Activated CD4-positive, alpha-beta T cell treated with anti-CD3 and anti-CD28 coated beads, Interleukin-2, Interleukin-6, amounts not matched to agents 100 ng/mL and 50 ng/mL, durations not matched to agents 16 hours and 8 hours (primary cell): ENCODE measurements around the gene CDK10.
"Not testable (repeated sequence)": the region's sequence is repeated elsewhere in the genome, so short reads cannot be mapped to it uniquely, and the experiment has no call there.

Source experiments
- DNase-seq: peaks from one replicate; pipeline ENCODE4 v3.0.0-alpha.2; 2020

The CDK10 gene

GRCh38 chr16:89669755-89670154 lies 16.7 kb upstream of the CDK10 start:
- no peak for DNase-seq

DNA sequence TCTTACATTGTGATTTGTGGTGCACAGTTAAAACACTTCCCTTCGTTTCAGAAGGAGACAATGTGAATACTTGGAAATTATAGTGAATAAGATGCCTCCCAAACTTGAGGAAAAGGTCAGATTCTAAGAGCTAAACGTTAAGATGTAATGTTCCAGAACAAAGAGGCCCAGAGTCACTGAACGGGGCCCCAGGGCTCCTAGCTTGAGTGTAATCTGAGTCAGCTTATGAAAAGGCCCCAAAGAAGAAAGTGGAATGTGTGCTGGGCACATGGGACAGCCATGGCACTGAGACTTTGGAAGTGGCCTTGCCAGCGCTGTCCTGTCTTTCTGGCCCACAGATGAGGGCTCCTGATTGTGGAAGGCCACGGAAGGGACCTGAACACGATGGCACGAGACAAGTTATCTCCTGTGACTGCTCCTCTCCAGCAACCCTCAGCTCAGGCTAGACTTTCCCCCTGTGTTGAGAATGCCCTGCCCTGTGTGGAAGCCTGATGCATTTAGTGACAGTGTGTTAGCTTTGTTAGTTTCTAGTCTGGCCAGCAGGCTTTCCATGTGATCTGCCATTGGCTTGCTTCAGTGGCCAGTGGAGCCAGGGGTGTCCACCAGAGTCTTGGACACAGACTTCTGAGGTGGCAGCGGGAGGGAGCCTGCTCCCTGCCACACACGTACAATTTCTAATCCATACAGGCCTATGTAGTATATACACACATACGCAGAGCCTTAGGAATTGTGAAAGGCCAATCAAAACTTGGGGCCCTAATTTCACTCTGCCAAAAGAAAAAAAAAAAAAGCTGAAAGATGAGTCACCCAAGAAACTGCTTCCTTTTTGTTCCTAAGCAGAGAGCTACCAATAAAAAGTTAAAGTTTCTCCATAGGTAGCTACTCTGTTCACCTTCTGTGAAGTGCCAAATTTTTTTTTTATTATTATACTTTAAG lies 15.7 kb upstream of the CDK10 start:
- DNase-seq: no peak

GRCh38 chr16:89671565-89671964 lies 14.9 kb upstream of the CDK10 start:
- not testable (repeated sequence) for DNase-seq

GRCh38 chr16:89672177-89672941 lies 14.1 kb upstream of the CDK10 start:
- DNase-seq: no peak

- no peak for DNase-seq
Measured at GRCh38 chr16:89678258-89678657, 8.2 kb upstream of the CDK10 start.

- no peak for DNase-seq
Measured at GRCh38 chr16:89685916-89686315, 573 bp upstream of the CDK10 start.

DNA sequence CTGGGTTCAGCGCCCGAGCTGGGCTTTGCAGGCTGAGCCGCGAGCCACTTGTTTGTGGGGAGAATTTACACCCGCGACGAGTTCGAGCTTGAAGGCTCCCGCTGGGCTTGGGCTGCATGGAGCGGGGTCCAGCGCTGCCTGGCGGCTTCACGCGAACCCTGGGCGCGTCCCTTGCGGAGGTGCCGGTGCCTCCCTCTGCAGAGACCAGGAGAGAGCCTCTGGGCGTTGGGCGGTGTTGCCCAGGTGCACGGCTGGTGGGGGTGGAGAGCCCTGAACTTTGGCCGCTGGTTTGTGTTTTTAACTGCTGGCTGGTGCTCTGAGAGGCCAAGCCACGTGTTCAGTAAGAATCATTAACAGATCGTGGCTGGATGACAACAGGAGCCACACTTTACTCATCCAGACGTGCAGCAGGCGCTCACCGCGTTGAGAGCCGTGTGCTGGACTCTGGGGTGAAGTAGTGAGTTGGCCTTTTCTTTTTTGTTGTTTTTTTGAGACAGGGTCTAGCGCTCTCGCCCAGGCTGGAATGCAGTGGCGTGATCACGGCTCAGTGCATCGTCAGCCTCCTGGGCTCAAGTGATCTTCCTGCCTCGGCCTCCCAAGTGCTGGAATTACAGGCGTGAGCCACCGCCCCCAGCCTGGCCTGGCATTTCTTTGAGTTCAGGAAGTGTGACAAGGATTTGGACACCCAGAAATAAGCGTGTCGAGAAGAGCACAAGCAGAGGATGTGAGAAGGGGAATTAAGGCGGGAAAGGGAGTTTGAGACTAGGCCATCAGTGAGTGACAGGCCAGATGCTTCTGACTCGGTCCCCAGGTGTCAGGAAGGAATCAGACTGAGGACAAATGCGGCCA lies 827 bp downstream of the CDK10 start:
- DNase-seq: peak; percentile 25

DNA sequence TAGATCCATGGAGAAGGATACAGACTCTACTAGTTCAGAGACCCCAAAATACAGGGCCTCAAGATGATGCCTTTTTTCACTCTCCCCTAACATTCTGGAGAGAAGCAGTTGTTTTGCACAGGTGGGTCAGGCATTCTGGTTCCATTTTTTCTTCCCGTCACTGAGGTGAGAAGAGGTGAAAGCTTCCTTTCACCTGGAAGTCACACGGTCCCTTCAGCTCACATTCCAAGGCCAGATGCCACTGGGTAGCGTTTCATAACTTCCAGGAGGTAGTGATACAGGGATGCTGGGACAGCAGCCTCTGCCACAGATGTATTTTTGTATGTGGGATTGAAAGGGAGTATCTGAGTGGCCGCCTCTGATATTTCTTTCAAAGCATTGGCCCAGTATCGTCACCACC lies 1.9 kb downstream of the CDK10 start:
- no peak for DNase-seq

GRCh38 chr16:89689142-89689541 lies 2.7 kb downstream of the CDK10 start:
- DNase-seq: no peak

DNA sequence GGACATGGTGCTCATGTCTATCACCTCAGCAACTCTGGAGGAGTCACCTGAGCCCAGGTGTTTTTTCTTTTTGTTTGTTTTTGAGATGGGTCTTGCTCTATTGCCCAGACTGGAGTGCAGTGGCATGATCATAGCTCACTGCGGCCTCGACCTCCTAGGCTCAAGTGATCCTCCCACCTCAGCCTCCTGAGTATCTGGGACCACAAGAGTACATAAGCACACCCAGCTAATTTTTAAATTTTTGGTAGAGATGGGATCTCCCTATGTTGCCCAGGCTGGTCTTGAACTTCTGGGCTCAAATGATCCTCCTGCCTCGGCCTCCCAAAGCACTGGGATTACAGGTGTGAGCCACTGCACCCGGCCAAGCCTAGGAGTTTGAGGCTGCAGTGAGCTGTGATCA lies 3.1 kb downstream of the CDK10 start:
- DNase-seq: not testable (repeated sequence)

- no peak for DNase-seq
Measured at GRCh38 chr16:89690392-89690901, 4.0 kb downstream of the CDK10 start.

GRCh38 chr16:89691231-89691985 lies 4.9 kb downstream of the CDK10 start:
- DNase-seq: no peak

DNA sequence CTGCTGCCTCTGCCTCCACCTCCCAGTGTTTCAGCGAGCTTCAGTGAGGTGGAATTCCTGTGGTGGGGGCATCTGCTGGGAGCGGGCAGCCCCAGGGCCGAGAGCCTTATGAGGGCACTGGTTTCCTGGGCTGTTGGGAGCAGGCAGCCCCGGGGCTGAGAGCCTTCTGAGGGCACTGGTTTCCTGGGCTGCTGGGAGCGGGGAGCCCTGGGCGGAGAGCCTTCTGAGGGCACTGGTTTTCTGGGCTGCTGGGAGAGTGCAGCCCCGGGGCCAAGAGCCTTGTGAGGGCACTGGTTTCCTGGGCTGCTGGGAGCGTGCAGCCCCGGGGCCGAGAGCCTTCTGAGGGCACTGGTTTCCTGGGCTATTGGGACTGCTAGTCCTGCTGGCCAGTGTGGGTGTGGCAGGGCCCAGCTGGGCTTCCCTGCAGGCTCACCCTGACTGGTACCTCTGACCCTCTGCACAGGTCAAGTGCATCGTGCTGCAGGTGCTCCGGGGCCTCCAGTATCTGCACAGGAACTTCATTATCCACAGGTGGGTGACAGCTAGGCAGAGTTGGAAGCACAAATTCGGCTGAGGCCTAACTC lies 5.6 kb downstream of the CDK10 start:
- no peak for DNase-seq

GRCh38 chr16:89693289-89693731 lies 6.8 kb downstream of the CDK10 start:
- DNase-seq: no peak

DNA sequence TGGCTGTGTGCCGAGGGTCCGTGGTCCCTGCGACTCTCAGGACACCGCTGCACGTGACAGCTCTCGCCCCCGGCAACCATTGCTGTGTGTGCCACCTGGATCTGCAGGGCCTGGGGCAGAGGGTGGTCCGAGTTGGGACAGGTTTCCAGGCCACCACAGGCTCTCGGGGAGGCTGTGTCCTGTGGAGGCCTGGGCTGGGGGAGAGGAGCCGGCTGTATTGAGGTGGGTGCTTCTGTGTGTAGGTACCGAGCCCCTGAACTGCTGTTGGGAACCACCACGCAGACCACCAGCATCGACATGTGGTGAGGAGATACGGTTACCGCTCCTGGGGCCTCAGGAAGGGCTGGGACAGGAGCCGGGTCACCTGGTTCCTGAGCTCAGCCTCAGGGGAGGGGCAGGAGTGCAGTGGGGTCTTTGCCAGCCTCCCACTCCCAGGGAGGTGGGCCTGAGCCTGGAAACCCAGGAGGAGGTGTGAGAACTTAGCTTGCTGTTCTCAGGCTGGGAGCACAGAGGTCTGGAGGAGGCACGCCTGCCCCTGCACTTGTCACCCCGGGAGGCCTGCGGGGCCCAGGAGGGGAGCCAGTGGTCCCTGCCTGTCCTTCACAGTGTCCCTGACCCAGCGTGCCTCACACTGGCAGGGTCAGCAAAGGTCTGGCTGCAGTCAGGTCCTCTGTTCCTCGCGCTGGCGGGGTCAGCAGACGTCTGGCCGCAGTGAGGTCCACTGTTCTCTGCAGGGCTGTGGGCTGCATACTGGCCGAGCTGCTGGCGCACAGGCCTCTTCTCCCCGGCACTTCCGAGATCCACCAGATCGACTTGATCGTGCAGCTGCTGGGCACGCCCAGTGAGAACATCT lies 7.7 kb downstream of the CDK10 start:
- DNase-seq: no peak

DNA sequence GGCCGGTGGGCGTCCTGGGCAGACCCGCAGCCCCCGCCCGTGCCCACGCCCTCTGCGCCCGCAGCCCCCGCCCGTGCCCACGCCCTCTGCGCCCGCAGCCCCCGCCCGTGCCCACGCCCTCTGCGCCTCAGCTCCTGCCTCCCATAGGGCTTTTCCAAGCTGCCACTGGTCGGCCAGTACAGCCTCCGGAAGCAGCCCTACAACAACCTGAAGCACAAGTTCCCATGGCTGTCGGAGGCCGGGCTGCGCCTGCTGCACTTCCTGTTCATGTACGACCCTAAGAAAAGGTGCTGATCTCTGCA lies 8.2 kb downstream of the CDK10 start:
- DNase-seq: not testable (repeated sequence)

GRCh38 chr16:89695086-89695874 lies 8.8 kb downstream of the CDK10 start:
- no peak for DNase-seq

- no peak for DNase-seq
Measured at GRCh38 chr16:89695875-89696669, 9.6 kb downstream of the CDK10 start.

GRCh38 chr16:89696670-89697128 lies 10.2 kb downstream of the CDK10 start:
- DNase-seq: peak; percentile 47
